ENCODE measurements around the gene PRKG1. TPM values are rescaled to one million over a fixed set of nuclear protein-coding genes. Genes with fewer than 3 reads are reported as not detected.

The PRKG1 gene
- polyA plus RNA-seq, 1 donor (not counting 4 experiments of a cell fraction or from before 2014, with no cell fraction given) = 0.24 TPM

GRCh38 chr10:51106311-51106945 is 32.1 kb downstream of the PRKG1 start:
- no peak overlapping the region for H3K9ac ChIP-seq (ENCODE audit: control insufficient read depth, extremely low read depth, insufficient read depth, low read length)
- no peak for TF ChIP-seq CTCF (optimal IDR thresholded peaks at IDR 0.05 in 1 of 3, IDR thresholded peaks at IDR 0.05 in 1 of 3, conservative IDR thresholded peaks at IDR 0.05 in 1 of 3; ENCODE audit: extremely low read depth in 1 of 3, insufficient read depth in 2 of 3, low read length in 3 of 3)
- TF ChIP-seq EZH2 (IDR thresholded peaks at IDR 0.05; ENCODE audit: low read length) = no peak
- no peak overlapping the region for H3K4me3 ChIP-seq (ENCODE audit: control insufficient read depth in 2 of 3, extremely low read depth in 1 of 3, insufficient read depth in 2 of 3, low read depth in 1 of 3, low read length in 3 of 3)
- H3K4me1 ChIP-seq (ENCODE audit: control insufficient read depth, extremely low read depth, insufficient read depth, low read length) = peaks cover 16% of the 10 kb centered on the region
- no peaks in the 10 kb centered on the region for H3K27me3 ChIP-seq (ENCODE audit: control insufficient read depth, extremely low read depth, insufficient read depth, low read length)
- H3K27ac ChIP-seq (ENCODE audit: control insufficient read depth, insufficient read depth, low read length) = no peak overlapping the region
- H2AFZ ChIP-seq (ENCODE audit: control insufficient read depth, low read length) = no peak overlapping the region
- H3K79me2 ChIP-seq (ENCODE audit: control insufficient read depth, insufficient read depth, low read length) = no peaks in the 10 kb centered on the region
- DNase-seq (ENCODE audit: low read depth, low spot score) (no peak), FAIRE-seq (no peak)
- no peaks in the 10 kb centered on the region for H4K20me1 ChIP-seq (ENCODE audit: control insufficient read depth, extremely low read depth, insufficient read depth, low read length)
- dilution Hi-C loops (cut with MboI; ENCODE audit: extremely low pct_ligation_motif_present, low sequenced_read_pairs) = no loop called here
- no peaks in the 10 kb centered on the region for H3K9me3 ChIP-seq (ENCODE audit: control insufficient read depth, low read depth, low read length)
- no peaks in the 10 kb centered on the region for H3K36me3 ChIP-seq (ENCODE audit: control insufficient read depth in 2 of 2, extremely low read depth in 1 of 2, insufficient read depth in 2 of 2, low read length in 2 of 2)
- H3K4me2 ChIP-seq (ENCODE audit: control insufficient read depth, extremely low read depth, insufficient read depth, low read depth, low read length) = no peak overlapping the region
- no peaks in the 10 kb centered on the region for H3K9me1 ChIP-seq (ENCODE audit: control insufficient read depth, extremely low read depth, insufficient read depth, low read length)

DNA sequence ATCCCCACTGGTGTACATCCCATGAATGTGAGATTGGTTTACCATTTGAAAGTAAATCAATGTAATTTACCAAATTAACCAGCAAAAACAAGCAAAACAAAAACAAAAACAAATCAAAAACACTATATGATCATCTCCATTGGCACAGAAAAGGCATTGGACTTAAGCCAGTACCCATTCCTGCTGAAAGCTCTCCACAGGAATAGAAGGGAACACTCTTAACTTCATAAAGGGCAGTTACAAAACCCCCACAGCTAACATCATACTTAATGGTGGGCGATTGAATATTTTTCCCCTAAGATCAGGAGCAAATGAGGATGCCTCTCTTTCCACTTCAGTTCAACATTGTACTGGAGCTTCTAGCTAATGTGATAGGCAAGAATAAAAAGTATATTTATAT is 34.1 kb downstream of the PRKG1 start:
- H2AFZ ChIP-seq (ENCODE audit: control insufficient read depth, low read length) = peak overlapping the region; percentile 7
- TF ChIP-seq EZH2 (IDR thresholded peaks at IDR 0.05; ENCODE audit: low read length) (no peak), CTCF (optimal IDR thresholded peaks at IDR 0.05 in 1 of 3, IDR thresholded peaks at IDR 0.05 in 1 of 3, conservative IDR thresholded peaks at IDR 0.05 in 1 of 3; ENCODE audit: extremely low read depth in 1 of 3, insufficient read depth in 2 of 3, low read length in 3 of 3) (no peak)
- no peak overlapping the region for H3K9ac ChIP-seq (ENCODE audit: control insufficient read depth, extremely low read depth, insufficient read depth, low read length)
- dilution Hi-C loops (cut with MboI; ENCODE audit: extremely low pct_ligation_motif_present, low sequenced_read_pairs) = no loop called here
- FAIRE-seq = no peak
- no peaks in the 10 kb centered on the region for H3K27me3 ChIP-seq (ENCODE audit: control insufficient read depth, extremely low read depth, insufficient read depth, low read length)
- no peak overlapping the region for H3K4me3 ChIP-seq (ENCODE audit: control insufficient read depth in 2 of 3, extremely low read depth in 1 of 3, insufficient read depth in 2 of 3, low read depth in 1 of 3, low read length in 3 of 3)
- no peaks in the 10 kb centered on the region for H3K9me3 ChIP-seq (ENCODE audit: control insufficient read depth, low read depth, low read length)
- DNase-seq (ENCODE audit: low read depth, low spot score) = no peak
- H3K9me1 ChIP-seq (ENCODE audit: control insufficient read depth, extremely low read depth, insufficient read depth, low read length) = no peaks in the 10 kb centered on the region
- H3K4me1 ChIP-seq (ENCODE audit: control insufficient read depth, extremely low read depth, insufficient read depth, low read length) = peaks cover 16% of the 10 kb centered on the region
- H3K79me2 ChIP-seq (ENCODE audit: control insufficient read depth, insufficient read depth, low read length) = no peaks in the 10 kb centered on the region
- no peak overlapping the region for H3K4me2 ChIP-seq (ENCODE audit: control insufficient read depth, extremely low read depth, insufficient read depth, low read depth, low read length)
- H4K20me1 ChIP-seq (ENCODE audit: control insufficient read depth, extremely low read depth, insufficient read depth, low read length) = no peaks in the 10 kb centered on the region
- H3K27ac ChIP-seq (ENCODE audit: control insufficient read depth, insufficient read depth, low read length) = no peak overlapping the region
- H3K36me3 ChIP-seq (ENCODE audit: control insufficient read depth in 2 of 2, extremely low read depth in 1 of 2, insufficient read depth in 2 of 2, low read length in 2 of 2) = no peaks in the 10 kb centered on the region

Data from keratinocyte (primary cell).